HEK293 (cell line): ENCODE measurements around the gene ANKRD40.

Source experiments
- CTCF ChIA-PET: fragments of 350-600 bp; formaldehyde crosslinking; extraction: SDS; loops from one replicate; lab custom pipeline; 2021; ENCODE audit warnings: antibody characterized with exemption; lab: Yijun Ruan, JAX
- POLR2A ChIA-PET: fragments of 300-600 bp; formaldehyde crosslinking; extraction: SDS; loops from one replicate; lab custom pipeline; 2020; ENCODE audit warnings: antibody characterized with exemption, inconsistent platforms; lab: Yijun Ruan, JAX
- H3K27ac ChIP-seq: fragments of 200-500 bp; sonication (Bioruptor generic); 2 replicates; pipeline ENCODE4 v1.5.1; 2014; ENCODE audit warnings: low read depth, low read length, control low read depth, inconsistent platforms; ENCODE audit errors: extremely low read depth
- H3K36me3 ChIP-seq, 2 experiments: fragments of 200-500 bp in 1 of 2; sonication (Bioruptor generic) in 1 of 2; 1 replicate in 1 of 2; 2 replicates in 1 of 2; pipeline ENCODE4 v1.5.1; 2014 to 2017; ENCODE audit warnings: inconsistent platforms in 2 of 2, low read length in 2 of 2; ENCODE audit not compliant: control insufficient read depth in 2 of 2, insufficient read depth in 1 of 2
- H3K4me1 ChIP-seq: fragments of 200-500 bp; sonication (Bioruptor generic); 2 replicates; pipeline ENCODE4 v1.5.1; 2014; ENCODE audit warnings: mild to moderate bottlenecking, low read length, inconsistent platforms; ENCODE audit not compliant: control insufficient read depth, insufficient read depth
- H3K4me3 ChIP-seq: 2 replicates; pipeline ENCODE4 v1.5.1; 2011; ENCODE audit warnings: low read depth, mild to moderate bottlenecking, control low read depth, low read length, moderate library complexity
- H3K9me3 ChIP-seq: fragments of 200-500 bp; sonication (Bioruptor generic); 2 replicates; pipeline ENCODE4 v1.5.1; 2014; ENCODE audit warnings: low read depth, low read length, inconsistent platforms; ENCODE audit not compliant: control insufficient read depth, insufficient read depth
- GLIS1 ChIP-seq: fragments of 450-650 bp; formaldehyde crosslinking; IDR thresholded peaks from 2 replicates; pipeline ENCODE4 v1.5.1; 2016; ENCODE audit warnings: missing biosample characterization, missing genetic modification characterization
- ZNF132 ChIP-seq: fragments of 450-650 bp; formaldehyde crosslinking; IDR thresholded peaks from 2 replicates; pipeline ENCODE4 v1.5.1; 2017; ENCODE audit warnings: missing biosample characterization, missing genetic modification characterization, borderline replicate concordance
- ZNF214 ChIP-seq: fragments of 450-650 bp; formaldehyde crosslinking; IDR thresholded peaks from 2 replicates; pipeline ENCODE4 v1.5.1; 2017; ENCODE audit warnings: missing biosample characterization, mild to moderate bottlenecking, missing genetic modification characterization, borderline replicate concordance
- ZNF341 ChIP-seq: fragments of 450-650 bp; formaldehyde crosslinking; IDR thresholded peaks from 2 replicates; pipeline ENCODE4; 2016; ENCODE audit warnings: low read depth, missing biosample characterization, missing genetic modification characterization
- ZNF394 ChIP-seq: fragments of 450-650 bp; formaldehyde crosslinking; IDR thresholded peaks from 2 replicates; pipeline ENCODE4 v1.5.1; 2016; ENCODE audit warnings: missing biosample characterization, missing genetic modification characterization, mild to moderate bottlenecking, moderate library complexity, borderline replicate concordance
- ZNF623 ChIP-seq: fragments of 450-650 bp; formaldehyde crosslinking; IDR thresholded peaks from 2 replicates; pipeline ENCODE4 v1.5.1; 2016; ENCODE audit warnings: missing biosample characterization, missing genetic modification characterization
- ZNF658 ChIP-seq: fragments of 450-650 bp; formaldehyde crosslinking; IDR thresholded peaks from 2 replicates; pipeline ENCODE4; 2016; ENCODE audit warnings: missing biosample characterization, missing genetic modification characterization
- TF ChIP-seq, protein P1 (sequence below): fragments of 450-650 bp; formaldehyde crosslinking; IDR thresholded peaks from 2 replicates; pipeline ENCODE4 v1.5.1; 2016; ENCODE audit warnings: missing biosample characterization, missing genetic modification characterization
- TF ChIP-seq, protein P2 (sequence below): fragments of 450-650 bp; IDR thresholded peaks from 2 replicates; pipeline ENCODE4 v1.5.1; 2018; ENCODE audit warnings: missing biosample characterization, missing genetic modification characterization

ANKRD40 gene

DNA sequence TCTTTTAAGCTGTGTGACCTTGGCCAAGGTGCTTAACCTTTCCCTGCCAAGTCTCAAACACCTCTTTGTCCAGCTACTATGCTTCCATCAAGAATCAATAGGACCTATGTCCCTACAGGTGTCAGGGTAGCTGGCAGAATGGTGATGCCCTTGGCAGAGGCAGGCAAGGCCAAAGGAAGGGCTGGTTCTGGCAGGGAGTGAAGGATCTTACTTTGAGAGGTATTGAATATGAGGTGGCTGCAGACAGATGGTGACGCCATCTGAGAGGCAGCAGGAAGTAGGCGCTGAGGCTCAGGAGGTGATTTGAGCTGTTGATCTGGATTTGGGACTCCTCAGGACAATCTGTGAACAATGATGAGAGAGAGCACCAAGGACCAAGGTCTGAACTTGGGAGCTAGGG, 60.5 kb downstream of the ANKRD40 start:
- Histone ChIP-seq H3K36me3 (no peaks in the 10 kb centered on the region), H3K4me1 (no peaks in the 10 kb centered on the region), H3K4me3 (no peak overlapping the region), H3K9me3 (no peaks in the 10 kb centered on the region), H3K27ac (no peak overlapping the region)
- ChIA-PET POLR2A (no interaction called here), CTCF (interaction anchor here (0.7 to 1.3 kb wide), 4 partner anchors 20 to 854 kb away, joined by 3 read pairs; no protein-coding TSS in a partner anchor)
- TF ChIP-seq, protein P1, sequence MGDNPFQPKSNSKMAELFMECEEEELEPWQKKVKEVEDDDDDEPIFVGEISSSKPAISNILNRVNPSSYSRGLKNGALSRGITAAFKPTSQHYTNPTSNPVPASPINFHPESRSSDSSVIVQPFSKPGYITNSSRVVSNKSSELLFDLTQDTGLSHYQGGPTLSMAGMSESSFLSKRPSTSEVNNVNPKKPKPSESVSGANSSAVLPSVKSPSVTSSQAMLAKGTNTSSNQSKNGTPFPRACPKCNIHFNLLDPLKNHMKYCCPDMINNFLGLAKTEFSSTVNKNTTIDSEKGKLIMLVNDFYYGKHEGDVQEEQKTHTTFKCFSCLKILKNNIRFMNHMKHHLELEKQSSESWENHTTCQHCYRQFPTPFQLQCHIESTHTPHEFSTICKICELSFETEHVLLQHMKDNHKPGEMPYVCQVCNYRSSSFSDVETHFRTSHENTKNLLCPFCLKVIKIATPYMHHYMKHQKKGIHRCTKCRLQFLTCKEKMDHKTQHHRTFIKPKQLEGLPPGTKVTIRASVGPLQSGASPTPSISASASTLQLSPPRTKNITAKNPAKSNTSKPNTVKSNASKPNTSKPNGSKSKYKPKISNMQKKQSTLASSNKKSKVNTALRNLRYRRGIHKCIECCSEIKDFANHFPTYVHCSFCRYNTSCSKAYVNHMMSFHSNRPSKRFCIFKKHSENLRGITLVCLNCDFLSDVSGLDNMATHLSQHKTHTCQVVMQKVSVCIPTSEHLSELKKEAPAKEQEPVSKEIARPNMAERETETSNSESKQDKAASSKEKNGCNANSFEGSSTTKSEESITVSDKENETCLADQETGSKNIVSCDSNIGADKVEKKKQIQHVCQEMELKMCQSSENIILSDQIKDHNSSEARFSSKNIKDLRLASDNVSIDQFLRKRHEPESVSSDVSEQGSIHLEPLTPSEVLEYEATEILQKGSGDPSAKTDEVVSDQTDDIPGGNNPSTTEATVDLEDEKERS (tag by site-specific recombination), result no peak
- TF ChIP-seq ZNF341 (tag by site-specific recombination) (no peak), GLIS1 (no peak), ZNF658 (no peak), ZNF132 (tag by site-specific recombination) (no peak), ZNF394 (no peak)
- TF ChIP-seq, protein P2, sequence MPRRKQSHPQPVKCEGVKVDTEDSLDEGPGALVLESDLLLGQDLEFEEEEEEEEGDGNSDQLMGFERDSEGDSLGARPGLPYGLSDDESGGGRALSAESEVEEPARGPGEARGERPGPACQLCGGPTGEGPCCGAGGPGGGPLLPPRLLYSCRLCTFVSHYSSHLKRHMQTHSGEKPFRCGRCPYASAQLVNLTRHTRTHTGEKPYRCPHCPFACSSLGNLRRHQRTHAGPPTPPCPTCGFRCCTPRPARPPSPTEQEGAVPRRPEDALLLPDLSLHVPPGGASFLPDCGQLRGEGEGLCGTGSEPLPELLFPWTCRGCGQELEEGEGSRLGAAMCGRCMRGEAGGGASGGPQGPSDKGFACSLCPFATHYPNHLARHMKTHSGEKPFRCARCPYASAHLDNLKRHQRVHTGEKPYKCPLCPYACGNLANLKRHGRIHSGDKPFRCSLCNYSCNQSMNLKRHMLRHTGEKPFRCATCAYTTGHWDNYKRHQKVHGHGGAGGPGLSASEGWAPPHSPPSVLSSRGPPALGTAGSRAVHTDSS (tag by site-specific recombination), result no peak

DNA sequence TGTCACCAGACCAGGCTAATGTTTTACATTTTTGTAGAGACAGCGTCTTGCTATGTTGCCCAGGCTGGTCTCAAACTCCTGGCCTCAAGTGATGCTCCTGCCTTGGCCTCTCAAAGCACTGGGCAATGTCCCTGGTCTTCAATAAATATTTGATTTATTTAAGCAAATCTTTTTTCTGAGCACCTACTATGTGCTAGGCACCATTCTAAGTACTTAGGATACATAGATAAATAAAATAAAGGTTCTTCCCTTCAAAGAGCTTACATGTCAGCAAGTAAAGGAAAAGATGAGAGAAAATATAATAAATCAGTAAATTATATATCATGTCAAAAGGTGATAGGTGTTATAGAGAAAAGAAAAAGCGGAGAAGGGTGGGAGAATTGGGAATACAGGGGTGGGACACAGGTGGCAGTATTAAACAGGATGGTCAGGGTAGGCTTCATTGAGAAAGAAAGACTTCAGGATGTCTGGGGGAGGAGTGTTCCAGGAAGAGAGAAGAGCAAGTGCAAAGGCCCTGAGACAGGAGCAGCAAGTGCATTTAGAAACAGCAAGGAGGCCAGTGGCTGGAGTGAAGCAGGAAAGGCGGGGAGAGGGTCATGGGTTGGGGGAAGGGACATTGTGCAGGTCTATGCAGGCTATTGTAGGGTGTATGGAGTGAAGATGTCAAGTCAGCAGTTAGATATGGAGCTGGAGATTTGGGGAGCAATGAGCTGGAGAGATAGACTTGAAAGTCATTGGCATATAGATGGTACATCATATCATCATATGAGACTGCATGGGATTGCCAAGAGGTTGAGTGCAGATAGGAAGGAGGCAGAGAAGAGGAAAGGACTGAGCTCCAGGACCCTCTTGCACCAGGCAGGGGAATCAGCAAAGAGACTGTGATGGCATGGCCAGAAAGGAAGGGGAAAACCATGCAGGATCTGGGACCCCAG, 61.7 kb downstream of the ANKRD40 start:
- H3K4me1 ChIP-seq, result no peaks in the 10 kb centered on the region
- no peaks in the 10 kb centered on the region for H3K9me3 ChIP-seq
- H3K36me3 ChIP-seq, result no peaks in the 10 kb centered on the region
- no peak overlapping the region for H3K4me3 ChIP-seq
- H3K27ac ChIP-seq, result no peak overlapping the region
- CTCF ChIA-PET, result interaction anchor here (0.7 to 1.2 kb wide), 2 partner anchors 15 to 16 kb away, joined by 3 to 5 read pairs; no protein-coding TSS in a partner anchor
- no peak for TF ChIP-seq ZNF214 (tag by site-specific recombination)
- peak; percentile 96 for TF ChIP-seq ZNF623 (tag by site-specific recombination)
- POLR2A ChIA-PET, result no interaction called here
